ENCODE data around the gene LEF1.

- TF ChIP-seq POLR2A (IDR thresholded peaks at IDR 0.05; ENCODE audit: low read length) (no peak), GATA1 (IDR thresholded peaks at IDR 0.05; ENCODE audit: low read depth, low read length) (no peak)
These were observed 112.9 kb downstream of the LEF1 start for GRCh38 chr4:108055787-108056186.
